GM19240 (cell line): ENCODE data around the gene PTPRT.
"Not testable (repeated sequence)": the region's sequence is repeated elsewhere in the genome, so short reads cannot be mapped to it uniquely, and the experiment has no call there.

Experiments used
- DNase-seq: peaks from one replicate; pipeline ENCODE4 v3.0.0; 2011; ENCODE audit warnings: low spot score; ENCODE audit not compliant: insufficient read length

The PTPRT gene

DNA sequence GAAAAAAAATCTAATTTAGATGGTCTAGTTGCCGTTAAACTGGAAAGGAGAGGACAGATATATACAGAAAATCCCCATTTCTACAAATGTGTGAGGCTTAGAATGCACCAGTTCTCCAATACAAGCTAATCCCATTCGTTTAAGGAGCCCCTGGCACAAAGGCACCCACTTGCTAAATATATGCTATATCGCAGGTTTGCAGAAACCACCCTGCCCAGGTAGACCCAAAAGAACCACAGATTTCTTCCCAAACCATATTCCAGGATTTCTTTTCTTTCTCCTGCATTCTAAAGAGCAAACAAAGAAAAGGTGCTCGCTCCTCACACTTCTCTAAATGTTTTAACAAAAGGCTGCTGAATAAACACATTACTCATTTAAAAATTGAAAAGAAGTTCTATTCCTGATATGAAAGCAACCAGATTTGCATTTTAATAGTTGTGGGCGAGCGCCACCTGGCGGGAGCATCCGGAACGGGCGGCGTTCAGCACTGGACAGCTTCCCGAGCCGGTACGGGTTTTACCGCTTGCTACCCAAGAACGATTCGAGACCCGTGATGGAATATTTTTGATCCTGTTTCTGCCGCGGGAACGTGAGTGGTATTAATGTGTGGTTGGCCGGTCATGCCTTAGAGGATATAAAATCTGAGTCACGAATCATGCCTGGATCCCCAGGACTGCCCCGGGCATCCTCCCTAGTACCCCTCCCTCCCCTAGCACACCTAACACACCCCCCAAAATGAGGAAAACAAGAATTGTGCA is 2.1 kb downstream of the PTPRT start:
- peak; percentile 81 for DNase-seq

DNA sequence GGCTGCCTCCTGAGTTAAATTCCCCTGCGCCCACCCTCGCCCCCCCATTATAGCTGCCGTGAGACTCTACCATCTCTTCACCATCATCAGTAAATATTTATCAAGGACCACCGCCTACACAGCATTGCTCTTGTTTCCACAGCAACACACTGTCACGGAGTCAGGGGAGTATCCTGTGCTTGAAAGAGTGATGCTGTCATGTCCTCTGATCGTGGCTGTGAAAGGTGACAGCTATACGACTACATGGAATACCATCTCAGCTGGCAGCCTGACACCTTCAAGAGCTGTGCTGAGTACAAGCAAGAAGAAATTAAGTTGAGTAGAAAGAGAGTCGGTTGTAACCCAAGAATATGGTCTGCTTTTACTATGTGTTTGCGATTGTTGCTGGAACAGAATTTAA is 3.4 kb downstream of the PTPRT start:
- no peak for DNase-seq

DNA sequence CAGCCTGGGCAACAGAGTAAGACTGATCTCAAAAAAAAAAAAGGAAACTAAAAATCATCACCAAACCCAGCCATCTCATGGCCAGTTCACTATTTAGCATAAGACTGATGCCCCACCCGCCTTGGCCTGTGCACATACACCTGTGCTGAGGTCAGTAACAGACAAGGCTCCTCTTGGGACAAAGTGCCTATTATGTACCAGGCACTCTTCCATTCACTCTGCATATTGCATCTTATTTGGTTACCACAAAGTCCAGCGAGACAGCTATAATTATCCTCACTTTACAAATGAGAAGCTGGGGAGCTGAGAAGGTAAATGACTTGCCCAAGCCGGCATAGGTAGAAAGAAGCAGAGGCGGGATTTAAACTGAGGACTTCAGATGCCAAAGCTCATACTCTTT is 3.8 kb downstream of the PTPRT start:
- no peak for DNase-seq

DNA sequence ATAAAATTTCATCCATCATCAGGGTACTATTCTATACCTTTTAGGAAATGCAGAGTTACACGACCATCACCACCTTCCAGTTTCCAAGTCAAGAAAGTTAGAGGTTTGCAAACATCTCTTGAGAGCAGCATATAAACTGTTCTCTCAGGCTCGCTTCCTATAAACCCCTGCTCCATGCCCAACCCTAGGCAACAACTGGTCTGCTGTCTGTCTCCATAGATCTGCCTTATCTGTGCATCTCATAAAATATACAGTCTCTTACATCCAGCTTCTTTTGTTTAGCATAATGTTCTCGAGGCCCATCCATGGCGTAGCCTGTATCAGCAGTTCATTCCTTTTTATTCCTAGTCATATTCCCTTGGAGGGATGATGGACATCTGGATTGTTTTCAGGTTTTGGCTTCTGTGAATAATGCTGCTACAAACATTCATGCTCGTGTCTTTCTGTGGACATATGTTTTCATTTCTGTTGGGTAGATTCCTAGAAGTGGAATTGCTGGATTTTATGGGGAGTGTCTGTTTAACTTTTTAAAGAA is 6.1 kb downstream of the PTPRT start:
- no peak for DNase-seq

DNA sequence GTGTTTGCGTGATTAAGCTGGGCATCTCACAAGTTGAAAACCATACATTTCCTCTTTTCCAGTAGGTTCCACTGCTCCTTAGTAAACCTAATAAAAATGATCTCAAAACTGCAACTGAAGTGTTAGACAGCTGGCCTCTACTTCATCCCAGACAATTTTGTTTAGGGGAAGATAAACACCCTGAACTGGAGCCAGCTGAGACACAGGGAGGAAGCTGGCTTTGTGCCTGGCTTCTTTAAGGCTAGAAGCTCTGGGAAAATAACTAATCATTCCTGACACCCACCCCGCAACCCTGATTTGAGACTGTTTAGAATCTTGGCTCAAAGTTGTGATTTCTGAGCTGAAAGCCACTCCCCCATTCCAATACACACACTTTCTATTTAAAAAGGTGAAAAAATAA is 11.6 kb downstream of the PTPRT start:
- no peak for DNase-seq

DNA sequence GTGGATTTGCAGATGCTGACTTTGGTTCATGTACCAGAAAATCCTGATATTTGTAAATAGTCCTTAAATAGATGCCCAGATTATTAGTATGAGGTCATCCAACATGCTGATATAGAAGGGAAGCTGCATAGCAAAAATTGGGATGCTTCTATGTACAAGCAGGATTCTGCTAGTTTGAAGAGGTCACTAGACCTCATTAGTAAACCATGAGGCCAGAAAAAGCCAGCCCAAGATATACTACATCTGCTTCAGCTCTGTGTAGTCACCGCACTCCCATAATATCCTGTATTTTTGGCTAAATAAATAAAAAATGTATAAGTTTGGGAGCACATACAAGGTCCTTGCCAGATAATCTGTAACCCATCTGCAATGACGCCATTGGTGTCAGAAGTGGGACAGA is 13.0 kb downstream of the PTPRT start:
- no peak for DNase-seq

DNA sequence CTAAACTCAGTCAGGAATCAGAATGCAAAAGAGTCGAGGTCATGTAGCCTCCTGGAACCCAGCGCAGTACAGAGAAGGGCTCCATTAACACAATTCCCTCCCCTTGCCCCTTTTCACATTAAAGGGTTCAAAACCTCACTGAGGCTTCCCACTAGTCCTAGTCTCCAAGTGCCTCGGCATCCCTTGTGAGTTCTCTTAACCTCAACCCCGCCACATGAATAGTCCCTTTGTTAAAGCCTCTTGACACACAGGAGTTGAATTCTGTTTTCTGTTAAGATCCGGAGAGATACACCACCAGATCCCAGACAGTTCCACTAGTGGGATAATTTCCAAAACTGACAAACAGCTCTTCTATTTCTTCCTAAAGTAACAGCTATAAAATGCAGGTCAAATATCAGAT is 17.8 kb downstream of the PTPRT start:
- DNase-seq: no peak

DNA sequence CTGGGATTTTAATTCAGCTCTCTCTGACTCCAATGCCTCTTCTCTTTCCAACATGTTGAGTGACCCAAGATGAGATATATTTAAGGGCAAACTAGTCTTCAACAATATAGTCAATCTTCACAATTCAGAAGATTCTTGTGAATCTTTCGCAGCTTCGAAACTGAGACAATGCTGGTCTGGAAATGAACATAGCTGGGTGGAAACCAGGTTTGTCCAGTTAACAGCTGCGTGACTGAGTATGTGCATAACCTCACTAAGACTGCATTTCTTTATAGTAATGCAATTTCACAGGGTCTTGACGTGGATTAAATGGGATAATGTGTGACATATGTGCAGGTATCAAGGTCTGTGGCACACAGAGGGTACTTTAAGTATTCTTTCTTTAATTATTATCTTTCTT is 18.9 kb downstream of the PTPRT start:
- DNase-seq: no peak

DNA sequence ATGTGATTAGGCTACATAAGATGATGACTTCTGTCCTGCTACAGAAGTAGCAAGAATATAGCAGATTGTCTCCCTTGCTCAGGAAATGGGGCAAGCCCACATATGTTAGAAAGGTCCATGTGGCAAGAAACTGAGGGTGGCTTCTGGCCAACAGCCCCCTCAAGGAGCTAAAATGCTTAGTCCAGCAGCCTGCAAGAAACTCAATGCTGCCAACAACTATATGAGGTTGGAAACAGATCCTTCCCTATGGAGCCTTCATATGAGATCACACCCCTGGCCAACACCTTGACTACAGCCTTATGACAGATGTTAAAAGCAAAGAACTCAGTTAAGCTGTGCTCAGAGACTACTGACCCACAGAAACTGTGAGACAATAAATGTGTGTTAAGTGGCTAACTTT is 22.1 kb downstream of the PTPRT start:
- no peak for DNase-seq

DNA sequence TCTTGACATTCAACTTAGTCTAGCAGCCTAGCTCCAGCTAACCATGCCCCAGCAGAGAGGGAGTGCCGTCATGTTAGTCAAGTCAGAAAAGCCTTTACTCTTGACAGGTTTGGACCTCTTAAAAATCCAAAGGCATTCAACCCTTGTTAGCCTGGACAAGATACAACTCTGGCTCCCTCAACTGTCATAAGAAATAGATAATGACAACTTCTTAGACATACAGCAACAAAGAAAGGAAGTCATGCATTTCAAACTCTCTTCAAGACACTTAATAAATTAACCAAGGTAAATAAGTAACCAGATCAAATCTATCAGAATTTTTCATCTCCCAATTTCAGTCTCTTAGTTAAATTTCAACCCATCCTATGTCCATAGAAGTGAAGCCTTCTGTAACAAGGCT is 22.7 kb downstream of the PTPRT start:
- DNase-seq: no peak

DNA sequence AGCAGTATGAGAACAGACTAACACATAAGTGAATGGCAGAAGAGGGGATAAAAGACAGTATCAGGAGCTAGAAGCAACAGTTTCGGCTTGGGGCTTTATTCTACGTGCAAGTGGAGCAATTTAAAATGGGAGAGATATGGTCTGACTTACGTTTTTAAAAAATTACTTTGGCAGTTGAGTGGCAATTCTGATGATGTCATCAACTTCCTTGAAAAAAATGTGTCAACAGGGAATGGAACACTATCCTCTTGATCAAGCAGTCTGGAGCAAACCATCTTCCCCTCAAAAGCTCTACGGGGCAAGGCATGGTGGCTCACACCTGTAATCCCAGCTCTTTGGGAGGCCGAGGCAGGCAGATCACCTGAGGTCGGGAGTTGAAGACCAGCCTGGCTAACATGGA is 24.1 kb downstream of the PTPRT start:
- DNase-seq: no peak

DNA sequence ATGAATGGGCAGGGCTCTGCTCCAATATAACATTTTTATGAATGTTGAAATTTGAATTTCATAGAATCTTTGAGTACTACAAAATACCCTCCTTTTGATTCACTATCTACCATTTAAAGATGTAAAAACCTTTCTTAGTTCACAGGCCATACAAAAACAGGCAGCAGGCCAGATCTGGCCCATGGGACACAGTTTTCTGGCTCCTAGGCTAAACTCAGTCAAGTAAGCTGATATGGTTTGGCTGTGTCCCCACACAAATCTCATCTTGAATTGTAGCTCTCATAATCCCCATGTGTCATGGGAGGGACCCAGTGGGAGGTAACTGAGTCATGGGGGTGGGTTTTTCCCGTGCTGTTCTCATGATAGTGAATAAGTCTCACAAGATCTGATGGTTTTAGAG is 25.0 kb downstream of the PTPRT start:
- DNase-seq: not testable (repeated sequence)

DNA sequence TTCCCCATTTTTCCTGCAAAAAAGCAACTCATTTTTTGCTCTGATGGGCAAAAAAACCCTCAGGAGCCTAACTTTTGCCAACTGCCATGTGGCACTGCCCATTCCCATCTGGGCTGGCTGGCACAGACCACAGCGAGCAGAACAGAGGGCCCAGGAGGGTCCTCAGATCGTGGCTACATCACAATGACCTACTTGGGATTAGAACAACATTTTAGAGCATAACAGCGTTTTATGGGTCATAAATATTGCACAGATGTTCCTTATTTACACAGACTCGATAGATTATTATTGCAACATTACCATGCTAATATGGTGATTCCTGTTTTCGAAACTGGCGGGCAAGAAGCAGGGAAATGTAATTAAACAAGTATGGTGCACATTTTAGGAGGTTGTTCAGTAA is 28.0 kb downstream of the PTPRT start:
- DNase-seq: no peak

DNA sequence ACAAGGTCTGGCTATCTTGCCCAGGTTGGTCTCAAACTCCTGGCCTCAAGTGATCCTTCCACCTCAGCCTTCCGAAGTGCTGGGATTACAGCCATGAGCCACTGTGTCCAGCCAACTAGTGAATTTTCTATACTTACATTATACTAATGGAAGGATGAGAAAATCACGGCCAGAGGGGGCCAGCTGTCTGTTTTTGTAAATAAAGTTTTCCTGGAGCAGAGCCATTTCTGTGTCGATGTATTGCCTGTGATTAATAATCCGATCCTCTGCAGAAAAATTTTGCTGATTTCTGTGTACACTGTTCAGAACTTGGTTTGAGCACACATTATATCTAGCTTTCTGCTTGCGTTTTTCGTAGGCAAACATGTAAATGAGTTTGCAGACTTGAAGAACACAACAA is 28.8 kb downstream of the PTPRT start:
- DNase-seq: no peak

DNA sequence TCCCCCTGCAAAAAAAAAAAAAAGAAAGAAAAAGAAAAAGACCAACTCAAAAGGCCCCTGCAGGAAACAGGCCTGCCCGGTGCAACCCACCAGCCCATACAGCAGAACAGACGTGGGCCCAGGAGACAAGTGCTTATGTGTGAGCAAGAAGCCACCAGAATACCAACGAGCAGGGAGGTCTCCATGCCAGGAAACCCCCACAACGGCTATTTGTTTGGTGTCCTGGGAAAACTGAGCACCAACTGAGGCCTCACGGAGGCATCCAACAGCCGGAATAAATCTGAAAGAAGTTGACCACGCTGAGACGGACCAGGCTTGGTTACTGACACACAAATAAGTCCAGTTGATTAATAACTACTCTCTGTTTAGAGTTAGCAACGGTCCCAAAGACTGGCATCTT is 29.7 kb downstream of the PTPRT start:
- no peak for DNase-seq

DNA sequence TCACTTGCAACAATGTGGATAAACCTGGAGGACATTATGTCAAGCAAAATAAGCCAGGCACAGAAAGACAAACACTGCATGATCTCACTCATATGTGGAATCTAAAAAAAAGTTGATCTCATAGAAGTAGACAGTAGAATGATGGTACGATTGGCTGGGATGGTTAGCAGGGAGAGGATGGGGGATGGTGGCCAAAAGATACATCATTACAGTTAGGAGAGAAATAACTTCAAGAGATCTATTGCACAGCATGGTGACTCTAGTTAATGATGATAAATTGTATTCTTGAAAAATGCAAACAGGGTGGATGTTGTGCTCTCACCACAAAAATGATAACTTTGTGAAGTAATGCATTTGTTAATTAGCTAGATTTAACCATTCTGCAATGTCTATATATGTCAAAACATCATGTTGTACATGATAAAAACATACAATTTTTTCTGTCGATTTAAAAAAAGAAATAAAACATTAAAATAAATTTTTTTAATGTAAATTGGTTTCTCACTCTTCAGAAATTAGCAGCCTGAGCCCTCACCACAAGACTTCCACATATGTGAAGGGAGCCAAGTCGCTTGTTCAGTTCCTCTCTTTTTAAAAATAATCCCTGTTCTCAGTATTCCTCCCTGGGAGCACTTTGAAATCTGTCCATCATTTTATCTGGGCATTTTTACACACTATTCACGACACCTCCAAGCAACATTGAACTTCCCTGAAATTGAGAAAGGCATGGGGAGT is 34.2 kb downstream of the PTPRT start:
- DNase-seq: no peak

DNA sequence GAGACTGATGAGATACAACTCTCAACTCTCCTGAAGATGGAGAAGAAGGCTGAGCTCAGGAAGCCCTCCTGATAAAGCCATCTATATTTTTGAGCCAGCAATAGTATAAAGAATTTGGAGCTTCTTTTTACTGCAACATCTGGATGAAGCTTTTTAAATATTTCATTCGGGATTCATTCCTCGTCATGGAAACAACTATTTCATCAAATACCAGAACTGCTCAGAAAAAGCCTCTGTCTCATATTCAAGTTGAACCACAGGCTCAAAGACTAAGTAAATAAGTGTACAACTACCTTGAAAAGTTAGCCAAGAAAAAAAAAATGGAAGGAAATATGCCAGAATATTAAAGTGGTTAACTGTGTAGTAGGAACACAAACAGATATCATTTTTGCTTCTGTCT is 37.8 kb downstream of the PTPRT start:
- no peak for DNase-seq

DNA sequence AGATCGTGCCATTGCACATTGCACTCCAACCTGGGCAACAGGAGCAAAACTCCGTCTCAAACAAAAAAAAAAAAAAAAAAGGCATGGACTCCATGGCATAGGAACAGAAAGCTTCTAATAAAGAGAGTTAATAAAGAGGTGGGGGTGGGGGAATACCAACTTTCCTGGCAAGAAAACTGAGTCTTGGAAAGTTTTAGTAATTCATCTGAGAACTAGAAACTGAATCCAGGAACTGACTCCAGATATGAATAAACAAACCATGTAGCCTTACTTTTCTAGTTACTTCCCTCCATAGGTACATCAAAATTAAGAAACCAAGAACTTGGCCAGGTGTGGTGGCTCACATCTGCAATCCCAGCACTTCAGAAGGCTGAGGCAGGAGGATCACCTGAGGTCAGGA is 38.5 kb downstream of the PTPRT start:
- DNase-seq: no peak

DNA sequence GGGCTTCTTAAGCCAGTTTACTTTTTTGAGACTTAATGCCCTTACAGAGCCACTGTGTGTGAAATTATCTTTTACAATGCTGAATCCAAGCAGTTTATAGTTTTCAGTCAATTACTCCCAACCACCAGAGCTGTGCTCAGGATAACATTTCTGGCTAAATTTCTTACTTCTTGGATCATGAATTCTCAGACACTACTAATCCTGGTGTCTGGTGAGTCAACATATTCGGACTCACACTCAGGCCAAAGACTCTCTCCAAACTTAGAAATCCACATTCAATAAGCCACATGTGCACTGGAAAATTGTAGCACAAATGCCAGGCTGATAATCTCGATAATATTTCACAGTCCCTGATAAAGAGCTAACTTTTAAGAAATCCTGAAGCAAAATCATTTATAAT is 49.0 kb downstream of the PTPRT start:
- DNase-seq: no peak

DNA sequence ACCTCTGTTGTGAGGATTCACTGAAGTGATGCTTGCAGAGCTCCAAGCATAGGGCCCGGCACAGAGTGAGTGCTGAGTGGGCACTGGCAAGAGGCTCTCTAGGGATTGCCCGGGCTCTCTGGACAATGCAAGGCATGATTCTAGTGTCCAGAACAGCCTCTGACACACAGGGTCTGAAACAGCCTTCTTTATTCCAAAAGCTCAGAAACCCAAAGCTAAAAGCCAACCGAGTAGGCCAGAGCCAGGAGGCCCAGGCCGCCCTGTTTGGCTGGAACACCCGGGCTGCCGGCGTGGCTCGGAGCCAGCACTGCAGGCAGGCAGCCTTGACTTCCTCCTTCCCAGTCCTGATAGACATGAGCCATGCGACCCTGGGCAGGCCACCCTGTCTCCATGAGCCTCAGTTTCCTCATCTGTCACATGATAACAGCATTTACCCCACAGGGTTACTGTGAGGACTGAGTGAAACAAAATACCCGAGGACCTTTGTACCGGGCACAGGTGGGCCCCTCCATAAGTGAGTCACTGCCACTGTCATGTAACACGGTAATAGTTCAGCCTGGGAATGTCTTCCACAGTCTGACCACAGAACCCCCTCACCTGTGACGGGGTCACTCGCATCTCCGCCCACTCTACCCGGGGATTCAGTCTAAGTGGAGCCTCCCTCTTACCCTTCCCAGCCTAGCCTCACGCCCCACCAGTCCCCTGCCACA is 51.5 kb downstream of the PTPRT start:
- no peak for DNase-seq

DNA sequence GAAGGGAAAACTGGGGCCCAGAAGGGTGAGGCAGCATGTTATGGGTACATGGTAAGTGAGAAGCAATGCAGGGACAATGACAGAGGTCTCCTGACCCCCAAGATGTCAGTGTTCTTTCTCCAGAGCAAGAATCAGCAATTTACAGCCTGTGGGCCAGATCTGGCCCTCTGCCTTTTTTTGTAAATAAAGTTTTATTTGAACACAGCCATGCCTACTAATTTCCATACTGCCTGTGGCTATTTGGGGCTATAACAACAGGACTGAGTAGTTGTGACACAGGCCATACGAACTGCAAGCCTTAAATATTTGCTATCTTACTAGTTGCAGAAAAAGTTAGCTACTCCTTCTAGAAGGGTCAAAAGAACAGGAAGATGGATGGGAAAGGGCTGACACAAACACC is 52.5 kb downstream of the PTPRT start:
- DNase-seq: no peak

DNA sequence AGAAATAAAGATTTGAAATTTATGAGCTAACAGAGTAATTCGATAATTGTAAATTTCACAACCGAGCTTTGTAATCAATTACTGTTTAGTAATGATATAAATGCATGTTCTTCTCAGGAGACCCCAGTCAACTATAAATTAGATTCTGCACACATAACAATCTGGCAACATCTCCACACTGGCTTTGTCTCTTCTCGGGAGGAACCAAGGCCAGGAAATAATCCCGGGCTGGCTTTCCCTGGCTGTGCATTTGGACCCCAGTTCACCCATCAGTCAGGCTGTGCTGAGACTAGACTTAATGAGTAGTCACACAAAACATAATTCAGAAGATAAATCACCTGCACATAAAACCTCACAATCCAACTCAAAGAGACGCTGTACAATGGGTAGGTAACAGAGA is 65.5 kb downstream of the PTPRT start:
- no peak for DNase-seq
